COLO668 (cell line): ENCODE measurements around the gene LIG1.

Experiments used
- DNase-seq: peaks from one replicate; lab custom pipeline; 2025; ENCODE audit not compliant: unreplicated experiment; lab: John Stamatoyannopoulos, UW

Gene LIG1

DNA sequence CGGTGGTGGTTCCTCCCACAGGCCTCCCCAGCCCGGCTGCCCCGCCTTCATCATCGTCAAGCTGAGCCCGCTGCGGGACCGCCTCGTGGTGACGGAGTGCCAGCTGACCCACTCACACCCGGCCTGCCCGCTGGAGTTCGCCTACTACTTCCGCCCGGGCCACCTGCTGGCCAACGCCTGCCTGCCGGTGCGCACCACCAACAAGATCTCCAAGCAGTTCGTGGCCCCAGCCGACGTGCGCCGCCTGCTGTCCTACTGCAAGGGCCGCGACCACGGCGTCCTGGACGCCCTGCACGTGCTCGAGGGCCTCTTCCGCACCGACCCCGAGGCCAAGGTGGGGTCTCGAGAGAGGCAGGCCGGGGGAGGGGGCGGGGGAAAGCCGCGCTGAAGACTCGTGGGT lies 12.3 kb upstream of the LIG1 start:
- no peak for DNase-seq

- DNase-seq = no peak
These were observed 11.4 kb upstream of the LIG1 start for GRCh38 chr19:48181505-48181904.

GRCh38 chr19:48176226-48176625 lies 6.1 kb upstream of the LIG1 start:
- no peak for DNase-seq

DNA sequence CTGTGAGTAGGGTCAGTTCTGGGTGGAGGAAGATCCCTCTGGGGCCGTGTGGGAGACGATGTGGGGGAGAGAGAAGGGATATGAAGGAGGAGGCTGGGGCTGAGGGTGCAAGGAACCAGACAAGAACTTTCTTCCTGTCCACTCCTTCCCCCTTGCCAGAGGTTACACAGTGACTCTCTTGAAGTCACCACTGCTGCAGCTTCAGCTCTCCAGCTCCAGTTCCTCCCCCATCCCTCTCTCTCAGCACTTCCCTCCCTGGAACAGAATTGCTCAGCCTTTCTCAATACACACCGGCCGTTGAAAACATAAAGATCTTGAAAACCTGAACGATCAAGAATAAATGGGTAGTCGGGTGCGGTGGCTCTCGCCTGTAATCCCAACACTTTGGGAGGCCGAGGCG lies 5.4 kb upstream of the LIG1 start:
- no peak for DNase-seq

DNA sequence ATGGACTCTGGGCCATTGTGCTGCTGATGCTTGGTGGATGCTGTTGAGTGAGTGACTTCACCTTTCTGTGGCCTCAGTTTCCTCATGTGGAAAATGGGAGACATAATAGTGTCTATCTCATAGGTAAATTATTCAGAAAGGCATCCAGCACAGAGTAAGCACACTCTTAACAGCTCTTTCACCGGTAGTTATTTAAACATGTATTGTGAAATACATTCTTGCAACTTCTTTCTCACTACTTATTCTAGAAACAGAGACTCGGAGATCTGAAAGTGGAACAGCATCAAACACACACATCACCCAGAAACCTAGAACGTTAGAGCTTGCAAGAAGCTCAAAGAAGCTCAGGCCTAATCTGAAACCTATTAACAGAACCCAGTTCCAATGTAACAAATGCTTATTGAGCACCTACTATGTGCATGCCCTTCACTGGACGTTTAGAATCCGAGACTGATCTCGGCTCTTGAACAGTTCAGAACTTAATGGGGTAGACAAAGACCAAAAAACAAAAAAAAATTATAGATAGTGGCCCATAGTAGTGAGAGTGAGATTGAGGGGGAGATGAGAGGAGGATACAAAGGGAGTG lies 4.4 kb upstream of the LIG1 start:
- DNase-seq = no peak

- DNase-seq = no peak
These were observed 1.6 kb upstream of the LIG1 start for GRCh38 chr19:48171710-48172109.

GRCh38 chr19:48170817-48171347 lies 738 bp upstream of the LIG1 start:
- DNase-seq = peak; percentile 15

DNA sequence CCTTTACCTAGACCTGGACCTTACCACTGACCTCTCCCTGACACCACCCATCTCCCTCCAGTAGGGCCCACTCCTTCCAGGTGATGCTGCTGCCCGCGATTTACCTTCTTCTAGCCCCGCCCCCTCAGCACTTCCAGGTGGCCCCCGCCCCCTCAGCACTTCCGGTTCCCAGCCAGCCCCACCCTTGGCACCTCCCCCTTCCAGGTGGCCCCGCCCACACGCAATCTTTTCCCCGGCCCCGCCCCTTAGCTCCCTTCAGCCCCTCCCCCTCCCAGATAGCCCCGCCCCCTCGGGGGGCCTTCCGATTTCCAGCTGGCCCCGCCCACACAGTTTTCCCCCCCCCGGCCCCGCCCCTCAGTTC lies 586 bp downstream of the LIG1 start:
- DNase-seq = peak; percentile 84

DNA sequence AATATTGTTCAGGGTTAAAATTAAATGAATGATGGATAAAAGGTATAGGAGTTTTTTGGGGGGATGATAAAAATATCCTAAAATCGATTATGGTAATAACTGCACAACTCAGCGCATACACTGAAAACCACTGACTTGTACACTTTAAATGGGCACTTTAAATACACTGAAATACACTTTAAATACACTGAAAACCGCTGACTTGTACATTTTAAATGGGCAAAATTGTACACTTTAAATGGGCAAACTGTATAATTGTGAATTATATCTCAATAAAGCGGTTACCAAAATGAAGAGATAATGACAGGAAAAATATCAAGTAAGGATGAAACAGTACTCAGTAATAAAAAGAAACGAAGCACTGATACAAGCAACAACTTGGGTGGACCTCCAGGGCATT lies 1.5 kb downstream of the LIG1 start:
- no peak for DNase-seq

GRCh38 chr19:48158210-48158790 lies 11.8 kb downstream of the LIG1 start:
- no peak for DNase-seq

DNA sequence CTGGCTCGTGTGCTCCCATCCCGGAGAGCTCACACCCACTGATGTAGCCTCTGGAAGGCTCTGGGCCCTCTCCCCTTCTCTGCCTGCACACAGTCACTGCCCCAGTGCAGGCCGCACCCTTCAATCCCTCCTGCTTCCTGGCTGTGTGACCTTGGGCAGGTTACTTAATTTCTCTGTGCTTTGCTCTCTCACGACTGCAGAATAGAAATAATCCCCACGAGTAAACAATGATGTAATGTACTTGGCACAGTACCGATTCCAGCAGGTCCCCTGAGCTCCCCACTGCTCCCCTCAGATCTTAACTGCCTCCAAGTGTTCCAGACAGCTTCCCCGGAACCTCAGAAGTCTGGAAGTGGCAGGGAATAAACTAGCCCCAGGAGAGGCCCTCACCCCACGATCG lies 16.1 kb downstream of the LIG1 start:
- DNase-seq = no peak

DNA sequence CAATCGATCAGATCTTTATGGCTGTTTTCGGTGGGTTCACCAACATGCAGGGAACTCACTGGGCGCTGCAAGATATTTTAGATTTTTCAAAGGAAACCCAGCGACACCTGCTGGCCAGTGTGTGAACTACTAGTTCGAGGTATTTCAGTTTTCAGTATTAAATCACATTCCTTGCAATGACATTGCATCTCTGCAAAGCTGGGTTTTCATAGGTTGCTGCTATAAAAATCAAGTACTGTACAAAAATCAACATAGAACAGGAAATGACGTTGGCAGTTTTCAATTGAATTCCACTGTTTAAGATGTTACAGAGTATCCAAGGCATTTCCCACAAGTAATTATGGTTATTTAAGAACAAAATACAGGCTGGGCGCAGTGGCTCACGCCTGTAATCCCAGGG lies 17.6 kb downstream of the LIG1 start:
- DNase-seq = peak; percentile 46

DNA sequence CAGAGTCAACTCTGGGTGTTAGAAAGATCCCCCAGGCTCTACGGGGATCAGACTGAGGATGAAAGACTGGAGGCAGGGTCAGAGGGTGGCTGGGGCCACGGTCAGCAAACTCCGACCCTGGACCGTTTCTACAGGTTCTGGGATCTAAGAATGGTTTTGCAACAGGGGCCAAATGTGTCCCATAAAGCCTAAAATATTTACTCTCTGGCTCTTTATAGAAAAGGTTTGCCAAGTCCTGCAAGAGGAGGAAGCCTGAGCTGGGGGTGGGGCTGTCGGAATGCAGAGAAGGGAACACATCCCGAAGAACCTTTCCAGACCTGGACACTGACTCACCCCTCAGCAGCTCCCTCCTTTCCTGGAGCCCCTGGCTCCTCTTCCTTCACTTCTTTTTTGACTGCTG lies 20.7 kb downstream of the LIG1 start:
- DNase-seq = no peak

DNA sequence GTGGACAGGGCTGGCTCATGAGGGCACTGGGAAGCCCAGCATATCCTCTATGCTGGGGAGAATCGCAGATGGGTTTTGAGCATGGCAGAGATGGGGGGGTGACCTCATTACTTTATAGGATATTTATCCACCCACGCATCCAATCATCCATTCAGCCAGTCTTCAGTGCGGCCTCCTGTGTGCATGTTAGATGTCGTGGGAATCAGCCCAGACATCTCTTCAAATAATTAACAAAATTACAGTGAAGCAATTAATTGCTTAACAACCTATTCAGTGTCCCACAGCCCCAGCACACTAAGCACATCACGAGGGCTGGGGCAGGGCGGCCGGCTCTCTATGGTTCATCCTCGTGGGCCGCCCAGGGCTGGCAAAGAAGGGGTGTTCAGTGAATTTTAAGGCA lies 21.6 kb downstream of the LIG1 start:
- DNase-seq = no peak

DNA sequence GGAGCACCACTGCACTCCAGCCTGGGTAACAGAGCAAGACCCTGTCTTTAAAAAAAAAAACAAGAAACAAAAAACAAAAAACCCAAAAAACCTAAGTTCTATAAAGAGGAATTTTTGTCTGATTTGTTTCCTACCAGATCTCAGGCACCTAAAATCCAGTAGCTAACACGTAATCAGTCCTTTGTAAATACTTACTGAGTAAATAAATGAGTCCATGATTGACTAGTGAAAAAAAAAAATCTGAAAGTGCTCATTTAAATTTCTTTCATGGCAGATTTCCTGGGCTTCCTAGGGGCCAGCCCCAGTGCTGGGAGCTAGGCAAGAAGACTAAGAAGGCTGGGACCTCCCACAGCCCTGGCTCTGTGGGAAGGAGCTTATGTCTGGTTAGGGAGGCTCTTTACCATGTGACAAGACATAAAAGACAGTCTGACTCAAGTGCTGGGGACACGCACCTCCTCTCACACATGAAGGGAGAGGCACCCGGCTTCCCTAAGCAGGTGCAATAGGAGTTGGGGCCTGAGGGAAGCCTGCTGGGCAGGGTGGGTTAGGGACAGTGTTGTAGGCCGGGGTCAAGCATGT lies 22.5 kb downstream of the LIG1 start:
- no peak for DNase-seq

DNA sequence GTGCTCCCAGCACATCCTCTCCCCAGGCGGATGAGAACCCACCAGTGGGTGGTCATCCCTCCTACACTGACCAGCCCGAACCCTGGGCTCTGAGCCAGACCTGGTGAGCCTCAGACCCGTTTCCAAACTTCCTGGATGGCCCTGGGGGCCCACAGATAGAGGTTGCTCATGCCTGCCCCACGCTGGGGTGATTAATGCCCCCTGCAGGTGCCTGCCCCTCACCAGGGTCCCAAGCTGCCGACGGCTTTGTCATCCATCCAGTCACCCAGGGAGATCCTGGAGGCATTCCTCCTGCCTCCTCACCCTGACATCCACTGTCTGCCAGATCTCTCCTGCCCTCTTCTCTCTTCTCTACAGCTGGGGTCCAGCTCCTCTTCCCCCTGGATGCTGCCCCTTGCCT lies 31.1 kb downstream of the LIG1 start:
- no peak for DNase-seq

- no peak for DNase-seq
These were observed 32.7 kb downstream of the LIG1 start for GRCh38 chr19:48137411-48137810.

- no peak for DNase-seq
These were observed 33.6 kb downstream of the LIG1 start for GRCh38 chr19:48136547-48136946.

DNA sequence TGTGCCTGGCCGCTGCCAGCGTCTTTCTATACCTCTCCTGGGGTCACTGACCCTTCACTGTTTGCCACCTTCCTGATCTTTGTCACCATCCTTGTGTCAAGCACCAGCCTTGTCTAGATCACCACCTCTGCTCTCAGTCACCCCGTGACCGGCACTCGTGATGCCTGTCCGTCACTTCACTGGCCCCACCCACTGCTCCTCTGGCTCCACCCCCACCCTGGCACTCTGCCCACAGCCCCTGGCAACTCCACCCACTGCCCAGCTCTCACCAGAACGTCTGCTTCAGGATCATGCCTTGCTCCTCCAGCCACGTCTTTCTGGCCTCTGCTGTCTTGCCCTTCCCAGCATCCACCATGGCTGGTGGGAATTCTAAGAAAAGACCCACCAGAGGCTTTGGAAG lies 34.7 kb downstream of the LIG1 start:
- DNase-seq = peak; percentile 14

DNA sequence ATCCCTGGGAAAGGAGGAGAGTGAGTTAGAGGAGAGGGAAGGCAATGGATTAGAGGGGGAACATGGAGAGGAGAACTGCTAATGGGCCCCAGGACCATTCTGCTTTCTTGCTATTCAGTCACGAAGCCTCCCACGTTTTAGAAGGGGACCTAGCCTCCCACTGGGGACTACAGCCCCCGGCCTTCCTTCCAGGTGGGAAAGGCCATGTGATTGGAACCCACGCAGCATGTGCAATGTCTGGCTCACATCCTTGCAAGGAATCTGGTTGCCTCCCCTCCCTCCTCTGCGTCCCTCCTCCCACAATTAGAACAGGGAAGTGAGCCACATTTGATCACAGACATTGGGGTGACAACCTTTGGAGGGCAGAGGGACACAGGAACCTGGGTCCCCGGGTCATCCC lies 37.0 kb downstream of the LIG1 start:
- DNase-seq = no peak

DNA sequence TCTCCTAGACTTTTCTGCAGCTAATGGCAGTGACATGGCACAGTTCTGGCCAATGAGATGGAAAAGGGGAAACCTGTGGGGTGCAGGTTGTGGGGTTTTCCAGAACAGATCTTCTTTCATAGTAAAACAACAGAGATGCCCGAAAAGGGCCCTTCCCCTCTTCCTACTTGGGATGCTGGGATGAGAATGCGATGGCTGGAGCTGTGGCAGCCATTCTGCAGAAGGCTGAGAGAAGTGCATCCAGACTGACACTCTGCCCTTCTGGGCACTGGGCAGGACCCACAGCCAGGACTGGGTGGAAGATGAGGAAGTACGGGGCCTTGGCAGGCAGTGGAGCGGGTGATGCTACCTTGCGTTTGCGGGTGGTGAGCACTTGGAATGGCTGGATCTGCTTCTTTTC lies 42.6 kb downstream of the LIG1 start:
- no peak for DNase-seq

- peak; percentile 42 for DNase-seq
These were observed 46.1 kb downstream of the LIG1 start for GRCh38 chr19:48123907-48124651.
